ENCODE measurements around the gene RUNX1.

The RUNX1 gene

GRCh38 chr21:34915364-34915841 lies 133.7 kb downstream of the RUNX1 start:
- TF ChIP-seq GATA1 (IDR thresholded peaks at IDR 0.05; ENCODE audit: low read depth, low read length) (no peak), POLR2A (IDR thresholded peaks at IDR 0.05; ENCODE audit: low read length) (no peak)
- DNase-seq = no peak

- DNase-seq = no peak
- TF ChIP-seq GATA1 (IDR thresholded peaks at IDR 0.05; ENCODE audit: low read depth, low read length) (no peak), POLR2A (IDR thresholded peaks at IDR 0.05; ENCODE audit: low read length) (no peak)
Measured at GRCh38 chr21:34914239-34914638, 134.9 kb downstream of the RUNX1 start.

- no peak for DNase-seq
- TF ChIP-seq GATA1 (IDR thresholded peaks at IDR 0.05; ENCODE audit: low read depth, low read length) = no peak
- no peak for TF ChIP-seq POLR2A (IDR thresholded peaks at IDR 0.05; ENCODE audit: low read length)
Measured at GRCh38 chr21:34913811-34914210, 135.3 kb downstream of the RUNX1 start.

- no peak for TF ChIP-seq POLR2A (IDR thresholded peaks at IDR 0.05; ENCODE audit: low read length)
- no peak for TF ChIP-seq GATA1 (IDR thresholded peaks at IDR 0.05; ENCODE audit: low read depth, low read length)
Measured at GRCh38 chr21:34912022-34912945, 136.8 kb downstream of the RUNX1 start.

GRCh38 chr21:34911360-34911759 lies 137.7 kb downstream of the RUNX1 start:
- TF ChIP-seq POLR2A (IDR thresholded peaks at IDR 0.05; ENCODE audit: low read length) = no peak
- TF ChIP-seq GATA1 (IDR thresholded peaks at IDR 0.05; ENCODE audit: low read depth, low read length) = no peak
- DNase-seq = no peak

More at GRCh38 chr21:34912022-34912945, 136.8 kb downstream of the RUNX1 start:
- no peak for DNase-seq

GRCh38 chr21:34910396-34910795 lies 138.7 kb downstream of the RUNX1 start:
- DNase-seq = no peak
- TF ChIP-seq GATA1 (IDR thresholded peaks at IDR 0.05; ENCODE audit: low read depth, low read length) (no peak), POLR2A (IDR thresholded peaks at IDR 0.05; ENCODE audit: low read length) (no peak)

- TF ChIP-seq GATA1 (IDR thresholded peaks at IDR 0.05; ENCODE audit: low read depth, low read length) (no peak), POLR2A (IDR thresholded peaks at IDR 0.05; ENCODE audit: low read length) (no peak)
- DNase-seq = peak; percentile 39 to 49
Measured at GRCh38 chr21:34909492-34910292, 139.4 kb downstream of the RUNX1 start.

- peak; percentile 92 to 98 for DNase-seq
- TF ChIP-seq POLR2A (IDR thresholded peaks at IDR 0.05; ENCODE audit: low read length) (peak; percentile 5), GATA1 (IDR thresholded peaks at IDR 0.05; ENCODE audit: low read depth, low read length) (peak; percentile 91)
Measured at GRCh38 chr21:34908419-34909055, 140.6 kb downstream of the RUNX1 start.

GRCh38 chr21:34907461-34908418 lies 141.4 kb downstream of the RUNX1 start:
- peak; percentile 58 to 59 for DNase-seq
- no peak for TF ChIP-seq GATA1 (IDR thresholded peaks at IDR 0.05; ENCODE audit: low read depth, low read length)
- TF ChIP-seq POLR2A (IDR thresholded peaks at IDR 0.05; ENCODE audit: low read length) = peak; percentile 31

GRCh38 chr21:34906401-34906800 lies 142.7 kb downstream of the RUNX1 start:
- peak; percentile 28 to 47 for DNase-seq
- TF ChIP-seq POLR2A (IDR thresholded peaks at IDR 0.05; ENCODE audit: low read length) = no peak
- TF ChIP-seq GATA1 (IDR thresholded peaks at IDR 0.05; ENCODE audit: low read depth, low read length) = no peak

GRCh38 chr21:34905218-34905537 lies 143.9 kb downstream of the RUNX1 start:
- no peak for DNase-seq
- TF ChIP-seq GATA1 (IDR thresholded peaks at IDR 0.05; ENCODE audit: low read depth, low read length) (no peak), POLR2A (IDR thresholded peaks at IDR 0.05; ENCODE audit: low read length) (no peak)

- no peak for TF ChIP-seq GATA1 (IDR thresholded peaks at IDR 0.05; ENCODE audit: low read depth, low read length)
- no peak for DNase-seq
Measured at GRCh38 chr21:34904526-34905217, 144.4 kb downstream of the RUNX1 start.

All from erythroblast (primary cell).